Right lung (tissue), 5 donors: ENCODE results near the gene CERS6. TPM values are rescaled to one million over a fixed set of nuclear protein-coding genes. Genes with fewer than 3 reads are reported as not detected.

Source experiments
- DNase-seq, 2 donors: peaks; one replicate each; pipeline ENCODE4 v3.0.0-alpha.2; 2013
- polyA plus RNA-seq, 5 donors: library from polyadenylated mRNA; unstranded; fragments of 120-200 nt; gene quantifications; one replicate each; pipeline versions ENCODE4 v1.2.1 to v1.2.3, GENCODE V29; 2013; ENCODE audit warnings: inconsistent platforms in 1 of 5, low replicate concordance in 1 of 5; ENCODE audit not compliant: insufficient read length in 5 of 5, insufficient read depth in 1 of 5

The CERS6 gene
- polyA plus RNA-seq, 5 donors = 13.4 to 23.8 (median 22.7) TPM

DNA sequence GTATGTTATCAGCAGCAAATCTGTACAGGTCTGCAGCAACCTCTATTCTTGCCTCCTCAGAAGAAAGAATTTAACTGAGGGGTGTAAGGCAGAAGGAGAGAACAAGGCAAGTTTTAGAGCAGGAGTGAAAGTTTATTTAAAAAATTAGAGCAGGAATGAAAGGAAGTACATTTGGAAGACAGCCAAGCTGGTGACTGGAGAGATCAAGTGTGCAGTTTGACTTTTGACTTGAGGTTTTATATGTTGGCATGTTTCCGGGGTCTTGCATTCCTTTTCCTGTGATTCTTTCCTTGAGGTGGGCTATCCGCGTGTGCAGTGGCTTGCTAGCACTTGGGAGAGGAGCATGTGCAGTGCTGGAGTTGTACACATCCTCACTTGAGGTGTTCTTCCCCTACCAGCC, 16.5 kb upstream of the CERS6 start:
- DNase-seq = no peak

DNA sequence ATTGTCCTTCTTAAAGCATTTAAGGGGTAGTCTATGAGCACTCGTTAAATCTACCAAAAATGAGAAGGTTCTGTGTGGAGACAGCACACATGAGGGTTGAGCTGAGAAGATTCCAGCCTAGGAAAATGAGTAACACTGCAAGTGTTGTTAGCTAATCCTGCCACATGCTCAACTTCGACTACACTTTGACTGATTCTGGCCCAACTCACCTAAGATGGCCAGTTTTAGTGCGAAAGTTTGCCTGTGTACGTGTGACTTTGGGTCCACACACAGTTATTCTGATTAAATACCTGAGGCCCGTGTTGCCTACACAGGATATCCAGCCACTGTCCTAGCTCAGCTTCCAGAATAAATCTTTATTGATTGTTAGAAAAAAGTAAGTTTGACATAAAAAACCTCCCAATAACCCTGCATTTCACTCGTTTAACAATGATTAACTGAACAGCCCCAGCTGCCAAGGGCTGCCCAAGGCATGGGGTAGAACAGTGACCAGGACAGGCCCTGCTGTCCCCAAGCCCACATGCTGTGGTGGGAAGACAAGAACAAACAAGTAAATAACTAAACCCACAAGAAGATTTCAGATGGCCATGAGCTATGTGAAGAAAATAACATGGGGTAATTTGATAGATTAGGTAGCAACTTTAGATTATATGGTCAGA, 14.7 kb upstream of the CERS6 start:
- no peak for DNase-seq

DNA sequence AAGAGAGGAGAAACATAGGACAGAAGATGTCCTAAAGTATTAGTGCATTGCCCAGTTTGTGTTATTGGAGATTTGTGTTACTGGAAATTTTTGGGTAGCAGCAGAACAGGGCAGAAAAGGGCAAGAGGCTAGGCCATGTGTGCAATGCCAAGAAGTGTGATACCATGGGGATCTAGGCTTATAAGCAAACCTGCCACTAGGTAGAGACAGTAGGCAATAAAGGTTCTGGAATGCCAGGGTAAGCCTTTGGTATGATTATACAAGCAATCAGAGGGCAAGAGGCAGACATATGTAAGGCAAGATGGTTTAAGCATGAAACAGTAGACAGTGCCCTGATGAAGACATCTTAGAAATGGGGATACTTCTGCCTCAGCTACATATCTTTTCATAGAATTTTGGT, 12.3 kb upstream of the CERS6 start:
- no peak for DNase-seq

DNA sequence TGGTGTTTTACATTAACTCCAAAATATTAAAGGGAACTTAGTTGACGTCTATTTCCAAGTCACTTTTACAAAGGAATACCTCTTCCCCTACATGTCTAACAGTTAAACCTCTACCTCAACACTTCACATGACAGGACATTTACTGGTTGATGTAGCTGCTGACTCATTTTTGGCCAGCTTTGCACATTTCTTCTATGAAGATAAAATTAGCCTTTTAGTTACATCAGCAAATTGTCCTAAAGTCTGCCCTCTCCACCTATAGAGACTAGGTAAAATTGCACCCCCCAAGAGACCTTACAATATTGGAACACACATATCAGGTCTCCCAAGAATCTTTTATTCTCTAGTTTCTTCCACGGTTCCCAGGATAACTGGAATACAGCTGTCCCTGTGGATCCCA, 10.1 kb upstream of the CERS6 start:
- no peak for DNase-seq

DNA sequence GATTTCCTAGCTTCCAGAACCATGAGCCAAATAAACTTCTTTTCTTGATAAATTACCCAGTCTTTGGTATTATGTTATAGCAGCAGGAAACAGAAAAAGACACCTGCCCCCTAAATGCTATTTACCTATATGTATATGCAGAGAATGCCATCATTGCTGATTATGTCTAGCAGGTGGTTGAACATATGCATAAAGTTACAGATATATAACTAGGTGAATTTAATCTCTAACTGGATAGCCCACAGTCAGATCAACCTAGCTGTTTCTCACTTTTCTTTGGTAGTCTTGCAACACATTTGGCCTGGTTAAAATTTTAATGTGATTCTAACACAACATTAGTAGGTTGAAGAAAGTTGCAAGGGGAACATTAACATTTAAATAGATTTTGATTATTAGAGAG, 7.1 kb upstream of the CERS6 start:
- no peak for DNase-seq

- DNase-seq = no peak
Measured at GRCh38 chr2:168449419-168449818, 6.7 kb upstream of the CERS6 start.

GRCh38 chr2:168450171-168450570, 5.9 kb upstream of the CERS6 start:
- DNase-seq = no peak

DNA sequence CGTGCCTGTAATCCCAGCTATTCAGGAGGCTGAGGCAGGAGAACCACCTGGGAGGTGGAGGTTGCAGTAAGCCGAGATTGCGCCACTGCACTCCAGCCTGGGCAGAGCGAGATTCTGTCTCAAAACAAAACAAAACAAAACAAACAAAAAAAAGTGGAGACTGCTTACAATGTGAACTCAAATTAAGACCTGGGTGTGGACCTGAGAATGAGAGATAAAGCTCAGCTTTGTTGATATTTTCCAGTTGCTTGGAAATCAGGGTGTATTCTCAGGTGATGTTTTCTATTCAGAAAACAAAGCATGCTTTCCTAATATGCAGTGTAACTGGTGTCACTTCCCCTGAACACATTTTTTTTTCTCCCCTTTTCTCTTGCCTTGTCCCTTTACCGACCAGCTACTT, 5.3 kb upstream of the CERS6 start:
- no peak for DNase-seq

- no peak for DNase-seq
Measured at GRCh38 chr2:168452781-168453180, 3.3 kb upstream of the CERS6 start.

DNA sequence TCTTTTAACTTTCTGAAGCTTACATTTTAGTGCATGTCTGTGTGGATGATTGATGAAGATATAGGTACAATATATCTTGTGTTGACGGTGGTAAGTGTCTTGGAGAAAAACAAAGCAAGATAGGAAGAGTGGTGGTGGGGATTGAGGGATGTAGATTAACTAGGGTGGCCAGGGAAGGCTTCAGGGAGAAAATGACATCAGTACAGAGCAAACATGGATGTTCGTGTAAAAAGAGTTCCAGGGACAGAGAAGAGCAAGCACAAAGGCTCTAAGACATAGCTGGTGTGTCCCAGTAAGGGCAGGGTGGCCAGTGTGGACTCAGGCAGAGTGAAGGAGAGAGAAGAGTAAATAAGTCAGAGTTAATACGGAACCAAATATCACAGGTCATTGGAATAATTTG, 2.7 kb upstream of the CERS6 start:
- DNase-seq = no peak

DNA sequence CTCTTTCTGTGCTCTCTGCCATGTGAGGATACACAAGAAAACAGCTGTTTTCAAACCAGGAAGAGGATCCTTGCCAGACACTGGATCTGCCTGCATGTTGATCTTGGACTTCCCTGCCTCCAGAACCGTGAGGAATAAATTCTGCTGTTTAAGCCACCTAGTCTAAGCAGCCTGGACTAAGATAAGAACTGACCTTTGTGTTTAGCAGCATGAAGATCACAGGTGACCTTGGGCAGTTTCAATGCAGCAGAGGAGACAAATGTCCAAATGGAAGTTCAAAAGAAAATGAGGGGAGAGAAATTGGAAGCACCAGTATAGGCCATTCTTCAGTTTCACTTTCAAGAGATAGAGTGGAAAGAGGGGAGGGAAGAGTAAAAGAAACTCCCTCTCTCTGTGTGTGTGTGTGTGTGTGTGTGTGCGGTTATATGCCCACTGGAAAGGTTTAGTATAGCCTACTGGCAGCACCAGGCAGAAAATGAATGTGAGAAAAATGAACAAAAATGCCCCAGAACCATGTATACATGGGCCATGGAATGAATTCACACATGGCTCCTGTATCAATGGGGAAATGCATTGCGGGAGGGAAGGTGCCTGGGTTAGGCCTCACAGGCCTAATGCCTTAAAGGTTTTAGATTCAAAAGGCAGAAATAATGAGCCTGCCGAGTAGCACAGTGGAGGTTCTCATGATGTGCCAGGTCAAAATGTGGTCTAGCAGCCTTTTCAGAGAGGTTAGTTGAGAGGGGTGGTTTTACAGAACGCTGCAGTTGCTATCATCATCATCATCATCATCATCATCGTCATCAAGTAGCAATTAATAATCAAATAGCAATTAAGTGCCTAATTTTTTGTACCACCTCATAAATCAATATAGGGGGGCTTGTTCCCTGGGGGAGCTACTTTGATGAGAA, 1.1 kb upstream of the CERS6 start:
- peak in 1 of 2 donors; percentile 30 for DNase-seq

GRCh38 chr2:168456521-168457189, 583 bp downstream of the CERS6 start:
- DNase-seq = peak; percentile 39 to 43

GRCh38 chr2:168457190-168457895, 1.3 kb downstream of the CERS6 start:
- DNase-seq = no peak

GRCh38 chr2:168458139-168458538, 2.1 kb downstream of the CERS6 start:
- DNase-seq = no peak

GRCh38 chr2:168459256-168459655, 3.2 kb downstream of the CERS6 start:
- no peak for DNase-seq

- no peak for DNase-seq
Measured at GRCh38 chr2:168460571-168460970, 4.5 kb downstream of the CERS6 start.

- no peak for DNase-seq
Measured at GRCh38 chr2:168461178-168461941, 5.3 kb downstream of the CERS6 start.

DNA sequence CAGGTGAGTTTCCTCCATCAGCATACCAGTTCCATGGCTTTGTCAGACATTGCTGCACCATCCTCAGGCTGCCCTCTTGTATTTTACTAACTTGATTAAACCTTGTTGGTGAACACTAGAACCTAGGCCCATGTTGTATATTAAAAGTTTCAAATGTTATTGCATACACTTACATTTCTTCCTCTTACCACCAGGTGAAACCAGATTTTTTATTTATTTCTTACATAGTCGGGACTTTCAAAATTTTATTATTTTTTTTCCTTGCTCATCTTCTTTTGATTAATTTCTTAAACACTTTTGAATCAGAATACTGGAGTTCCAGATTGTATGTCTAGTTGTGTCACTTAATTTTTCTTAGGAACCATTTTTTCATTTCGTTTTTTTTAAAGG, 5.9 kb downstream of the CERS6 start:
- DNase-seq = no peak

- DNase-seq = no peak
Measured at GRCh38 chr2:168462543-168463045, 6.5 kb downstream of the CERS6 start.

DNA sequence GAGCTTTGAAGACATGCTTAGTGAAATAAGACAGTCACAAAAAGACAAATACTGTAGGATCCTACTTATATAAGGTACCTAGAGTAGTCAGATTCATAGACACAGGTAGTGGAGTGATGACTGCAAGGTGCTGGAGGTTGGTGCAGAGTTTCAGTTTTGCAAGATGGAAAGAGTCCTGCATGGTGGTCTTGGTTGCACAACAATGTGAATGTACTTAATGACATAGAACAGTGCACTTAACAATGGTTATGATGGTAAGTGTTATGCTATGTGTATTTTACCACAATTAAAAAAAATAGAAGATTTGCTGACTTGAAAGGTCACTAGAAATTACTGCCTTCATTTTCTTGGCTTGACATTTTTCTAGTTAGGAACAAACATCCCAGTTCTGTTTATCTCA, 9.5 kb downstream of the CERS6 start:
- no peak for DNase-seq

- no peak for DNase-seq
Measured at GRCh38 chr2:168466190-168466737, 10.2 kb downstream of the CERS6 start.
